ENCODE results near the gene SEPTIN7. TPM values are rescaled to one million over a fixed set of nuclear protein-coding genes. Genes with fewer than 3 reads are reported as not detected.

SEPTIN7 gene
- total and polyA plus RNA-seq, 2 experiments from 2014 or later = 368 to 521 TPM

DNA sequence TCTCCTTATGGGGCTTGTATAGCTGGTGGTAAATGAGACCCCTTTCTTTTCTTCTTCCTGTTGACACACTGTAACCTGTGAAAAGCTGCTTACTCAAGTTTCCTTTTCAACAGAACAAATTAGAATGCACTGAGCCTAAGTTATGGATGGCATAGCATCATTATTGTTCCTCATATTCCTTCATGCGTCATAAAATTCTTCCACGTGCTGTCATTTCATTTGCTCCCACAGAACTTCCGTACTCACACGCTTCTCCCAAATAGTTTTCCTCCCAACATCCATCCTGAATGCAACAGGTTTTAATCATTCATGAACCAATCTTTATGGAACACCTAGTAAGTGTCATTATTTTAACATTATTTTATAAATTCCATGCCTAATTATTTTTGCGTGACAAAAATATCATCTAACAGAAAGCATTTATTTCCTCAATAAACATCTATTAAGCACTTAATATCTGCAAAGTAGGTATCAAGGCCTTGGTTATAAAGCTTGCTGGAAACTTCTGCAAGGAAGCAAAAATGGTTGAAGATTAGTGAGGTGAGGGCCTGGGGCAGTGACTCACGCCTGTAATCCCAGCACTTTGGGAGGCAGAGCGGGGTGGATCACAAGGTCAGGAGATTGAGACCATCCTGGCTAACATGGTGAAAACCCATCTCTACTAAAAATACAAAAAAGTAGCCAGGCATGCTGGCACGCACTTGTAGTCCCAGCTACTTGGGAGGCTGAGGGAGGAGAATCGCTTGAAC lies 18.9 kb upstream of the SEPTIN7 start:
- no peaks in the 10 kb centered on the region for H3K9me2 ChIP-seq (ENCODE audit: insufficient read depth)
- H3K27me3 ChIP-seq (replicated peaks; ENCODE audit: insufficient read depth) = no peaks in the 10 kb centered on the region
- in situ Hi-C loops (cut with MboI) = no loop called here
- no peaks in the 10 kb centered on the region for H3K4me1 ChIP-seq (ENCODE audit: insufficient read depth)
- no peak overlapping the region for H3K4me3 ChIP-seq
- no peaks in the 10 kb centered on the region for H3K36me3 ChIP-seq (ENCODE audit: low read depth)
- DNase-seq = no peak
- 77 to 78% methylated on average over 9 of the region's 9 CpGs for WGBS, 2 experiments (ENCODE audit: low coverage in 1 of 2, low lambda C conversion rate in 2 of 2, missing lambda C conversion rate in 2 of 2)
- no peaks in the 10 kb centered on the region for H4K20me1 ChIP-seq (ENCODE audit: insufficient read depth)
- no peak overlapping the region for H3K4me2 ChIP-seq (ENCODE audit: unreplicated experiment)
- H3F3A ChIP-seq (ENCODE audit: insufficient read depth) = peaks cover 4% of the 10 kb centered on the region; the same call in 1 of the 2 replicates
- no peaks in the 10 kb centered on the region for H3K79me2 ChIP-seq (ENCODE audit: insufficient read depth)
- H2AFZ ChIP-seq = no peak overlapping the region
- no peaks in the 10 kb centered on the region for H3K9me3 ChIP-seq (ENCODE audit: low read depth)
- no peak overlapping the region for H3K27ac ChIP-seq
- TF ChIP-seq EZH2 (IDR thresholded peaks at IDR 0.05; ENCODE audit: insufficient read depth, poor library complexity, severe bottlenecking) = no peak
- TF ChIP-seq EZH2phosphoT487 (IDR thresholded peaks at IDR 0.05; ENCODE audit: insufficient read depth, low read depth) = no peak
- no peak overlapping the region for H3K9ac ChIP-seq

DNA sequence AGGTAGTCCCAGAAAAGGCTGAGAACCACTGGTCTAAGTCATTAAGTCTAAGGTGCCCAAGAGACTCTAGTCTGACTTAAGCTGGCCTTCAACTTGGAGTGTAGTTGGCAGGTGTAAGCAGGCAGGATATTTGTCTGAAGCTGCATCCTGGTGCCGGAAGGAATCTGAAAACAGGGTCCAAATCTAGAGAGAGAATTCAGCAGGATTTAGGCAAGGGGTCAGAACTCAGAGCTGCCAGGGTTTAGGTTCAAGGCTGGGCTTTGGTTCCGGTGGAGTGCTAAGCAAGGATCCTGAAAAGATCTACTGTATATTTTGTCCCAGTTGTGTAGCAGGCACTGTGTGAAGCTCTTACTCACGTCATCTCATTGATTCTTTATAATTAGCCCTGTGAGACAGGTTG lies 16.5 kb upstream of the SEPTIN7 start:
- no peaks in the 10 kb centered on the region for H3K9me2 ChIP-seq (ENCODE audit: insufficient read depth)
- H3K4me2 ChIP-seq (ENCODE audit: unreplicated experiment) = no peak overlapping the region
- H3K4me1 ChIP-seq (ENCODE audit: insufficient read depth) = no peaks in the 10 kb centered on the region
- no peak overlapping the region for H3K4me3 ChIP-seq
- no peaks in the 10 kb centered on the region for H3K9me3 ChIP-seq (ENCODE audit: low read depth)
- no peaks in the 10 kb centered on the region for H3K36me3 ChIP-seq (ENCODE audit: low read depth)
- in situ Hi-C loops (cut with MboI) = no loop called here
- no peaks in the 10 kb centered on the region for H4K20me1 ChIP-seq (ENCODE audit: insufficient read depth)
- peaks cover 4% of the 10 kb centered on the region; the same call in 1 of the 2 replicates for H3F3A ChIP-seq (ENCODE audit: insufficient read depth)
- TF ChIP-seq EZH2 (IDR thresholded peaks at IDR 0.05; ENCODE audit: insufficient read depth, poor library complexity, severe bottlenecking) = no peak
- no peak for TF ChIP-seq EZH2phosphoT487 (IDR thresholded peaks at IDR 0.05; ENCODE audit: insufficient read depth, low read depth)
- no peak for DNase-seq
- no peak overlapping the region for H2AFZ ChIP-seq
- H3K79me2 ChIP-seq (ENCODE audit: insufficient read depth) = no peaks in the 10 kb centered on the region
- no peaks in the 10 kb centered on the region for H3K27me3 ChIP-seq (replicated peaks; ENCODE audit: insufficient read depth)
- no peak overlapping the region for H3K9ac ChIP-seq
- WGBS, 2 experiments (ENCODE audit: low coverage in 1 of 2, low lambda C conversion rate in 2 of 2, missing lambda C conversion rate in 2 of 2) = 74 to 84% methylated on average over 3 of the region's 3 CpGs
- H3K27ac ChIP-seq = no peak overlapping the region

DNA sequence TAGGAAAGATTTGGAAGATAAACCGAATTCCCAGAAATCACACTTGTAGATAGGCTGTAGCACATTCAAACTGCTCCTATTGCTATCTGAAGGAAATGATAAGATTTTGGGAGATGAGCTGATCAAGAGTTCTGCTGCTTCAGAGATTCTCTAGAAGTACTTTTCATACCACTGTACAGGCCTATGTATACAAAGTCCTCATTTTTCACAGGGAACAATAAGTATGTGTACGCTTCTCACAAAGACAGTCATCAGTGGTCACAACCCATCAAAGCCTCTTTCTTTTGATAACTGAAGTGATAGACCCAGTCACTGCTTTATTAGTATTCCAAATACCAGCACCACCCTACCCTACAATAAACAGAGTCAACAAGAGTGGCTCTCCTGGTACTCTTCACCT lies 15.6 kb upstream of the SEPTIN7 start:
- H3K4me3 ChIP-seq = no peak overlapping the region
- no peaks in the 10 kb centered on the region for H3K27me3 ChIP-seq (replicated peaks; ENCODE audit: insufficient read depth)
- no peak overlapping the region for H3K27ac ChIP-seq
- H3K9me3 ChIP-seq (ENCODE audit: low read depth) = no peaks in the 10 kb centered on the region
- H3F3A ChIP-seq (ENCODE audit: insufficient read depth) = peaks cover 4% of the 10 kb centered on the region; the same call in 1 of the 2 replicates
- no peaks in the 10 kb centered on the region for H3K36me3 ChIP-seq (ENCODE audit: low read depth)
- H3K4me2 ChIP-seq (ENCODE audit: unreplicated experiment) = no peak overlapping the region
- no peak overlapping the region for H2AFZ ChIP-seq
- no peaks in the 10 kb centered on the region for H4K20me1 ChIP-seq (ENCODE audit: insufficient read depth)
- TF ChIP-seq EZH2phosphoT487 (IDR thresholded peaks at IDR 0.05; ENCODE audit: insufficient read depth, low read depth) (no peak), EZH2 (IDR thresholded peaks at IDR 0.05; ENCODE audit: insufficient read depth, poor library complexity, severe bottlenecking) (no peak)
- in situ Hi-C loops (cut with MboI) = no loop called here
- WGBS, 2 experiments (ENCODE audit: low coverage in 1 of 2, low lambda C conversion rate in 2 of 2, missing lambda C conversion rate in 2 of 2) = 79 to 81% methylated on average over 2 of the region's 2 CpGs
- H3K9me2 ChIP-seq (ENCODE audit: insufficient read depth) = no peaks in the 10 kb centered on the region
- no peak overlapping the region for H3K9ac ChIP-seq
- no peak for DNase-seq
- no peaks in the 10 kb centered on the region for H3K4me1 ChIP-seq (ENCODE audit: insufficient read depth)
- no peaks in the 10 kb centered on the region for H3K79me2 ChIP-seq (ENCODE audit: insufficient read depth)

DNA sequence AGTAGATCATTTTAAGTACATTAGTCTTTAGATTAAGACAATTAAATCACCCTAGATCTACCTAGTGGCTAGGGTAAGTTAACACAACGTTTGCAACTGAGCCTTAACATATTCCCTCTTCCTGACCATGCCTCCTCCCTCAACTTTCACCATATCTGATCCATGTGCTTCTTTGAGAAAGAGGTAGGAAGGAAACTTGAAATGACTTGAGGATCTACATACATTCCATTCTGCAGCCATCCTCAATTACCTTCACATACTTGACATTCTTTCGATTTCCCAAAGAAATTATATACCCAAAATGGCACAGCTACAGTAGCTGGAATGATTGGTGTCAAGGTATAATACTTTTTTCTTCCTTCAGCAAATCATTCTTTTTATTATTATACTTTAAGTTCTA lies 12.9 kb upstream of the SEPTIN7 start:
- Histone ChIP-seq H3F3A (ENCODE audit: insufficient read depth) (no peaks in the 10 kb centered on the region), H3K9ac (no peak overlapping the region), H2AFZ (no peak overlapping the region), H3K9me2 (ENCODE audit: insufficient read depth) (no peaks in the 10 kb centered on the region), H3K36me3 (ENCODE audit: low read depth) (no peaks in the 10 kb centered on the region), H3K9me3 (ENCODE audit: low read depth) (no peaks in the 10 kb centered on the region), H3K4me3 (no peak overlapping the region), H3K79me2 (ENCODE audit: insufficient read depth) (no peaks in the 10 kb centered on the region), H3K4me1 (ENCODE audit: insufficient read depth) (no peaks in the 10 kb centered on the region), H3K27ac (no peak overlapping the region), H3K4me2 (ENCODE audit: unreplicated experiment) (no peak overlapping the region), H4K20me1 (ENCODE audit: insufficient read depth) (no peaks in the 10 kb centered on the region), H3K27me3 (replicated peaks; ENCODE audit: insufficient read depth) (no peaks in the 10 kb centered on the region)
- WGBS, 2 experiments (ENCODE audit: low coverage in 1 of 2, low lambda C conversion rate in 2 of 2, missing lambda C conversion rate in 2 of 2) = 44 to 50% methylated on average over 2 of the region's 2 CpGs
- no peak for DNase-seq
- in situ Hi-C loops (cut with MboI) = no loop called here
- no peak for TF ChIP-seq EZH2 (IDR thresholded peaks at IDR 0.05; ENCODE audit: insufficient read depth, poor library complexity, severe bottlenecking)
- no peak for TF ChIP-seq EZH2phosphoT487 (IDR thresholded peaks at IDR 0.05; ENCODE audit: insufficient read depth, low read depth)

All from GM23248 (cell line).